H9 (cell line): ENCODE data around the gene SULT1C3. TPM values are rescaled to one million over a fixed set of nuclear protein-coding genes. Genes with fewer than 3 reads are reported as not detected.

Source experiments
- DNase-seq: peaks from one replicate; pipeline ENCODE4 v3.0.0-alpha.2; 2017
- H2AFZ ChIP-seq: one replicate; pipeline ENCODE4 v1.6.1; 2013; ENCODE audit warnings: mild to moderate bottlenecking, low read length, control low read depth, moderate library complexity
- H2AK5ac ChIP-seq: 2 replicates; pipeline ENCODE4 v1.6.1; 2013; ENCODE audit warnings: low read length, control low read depth, mixed read lengths; ENCODE audit not compliant: insufficient read length
- H2BK120ac ChIP-seq: one replicate; pipeline ENCODE4 v1.6.1; 2013; ENCODE audit warnings: low read depth, mild to moderate bottlenecking, low read length, control low read depth, inconsistent platforms; ENCODE audit not compliant: poor library complexity, severe bottlenecking
- H2BK12ac ChIP-seq: 2 replicates; pipeline ENCODE4 v1.6.1; 2013; ENCODE audit warnings: low read length, control low read depth, mixed read lengths, low read depth; ENCODE audit not compliant: insufficient read length
- H2BK15ac ChIP-seq: 2 replicates; pipeline ENCODE4 v1.6.1; 2013; ENCODE audit warnings: low read depth, low read length, control low read depth
- H2BK20ac ChIP-seq: one replicate; pipeline ENCODE4 v1.6.1; 2013; ENCODE audit warnings: low read depth, mild to moderate bottlenecking, low read length, control low read depth, inconsistent platforms; ENCODE audit not compliant: poor library complexity, severe bottlenecking
- H2BK5ac ChIP-seq: 2 replicates; pipeline ENCODE4 v1.6.1; 2013; ENCODE audit warnings: low read length, control low read depth, mixed read lengths; ENCODE audit not compliant: insufficient read length
- H3K14ac ChIP-seq: 2 replicates; pipeline ENCODE4 v1.6.1; 2013; ENCODE audit warnings: low read length, control low read depth; ENCODE audit not compliant: insufficient read depth
- H3K18ac ChIP-seq: 2 replicates; pipeline ENCODE4 v1.6.1; 2013; ENCODE audit warnings: low read depth, mild to moderate bottlenecking, mixed read lengths, low read length, control low read depth; ENCODE audit not compliant: insufficient read length
- H3K23ac ChIP-seq: 2 replicates; pipeline ENCODE4 v1.6.1; 2013; ENCODE audit warnings: low read length, control low read depth, mixed read lengths, low read depth; ENCODE audit not compliant: insufficient read length
- H3K23me2 ChIP-seq: 2 replicates; pipeline ENCODE4 v1.6.1; 2013; ENCODE audit warnings: low read depth, mild to moderate bottlenecking, mixed read lengths, low read length, control low read depth; ENCODE audit not compliant: insufficient read length, poor library complexity, severe bottlenecking
- H3K27ac ChIP-seq: 2 replicates; pipeline ENCODE4 v1.5.1; 2013; ENCODE audit warnings: low read length, control low read depth, mixed read lengths, low read depth; ENCODE audit not compliant: insufficient read length
- H3K27me3 ChIP-seq: 2 replicates; pipeline ENCODE4 v1.6.1; 2013; ENCODE audit warnings: low read length, control low read depth, inconsistent platforms; ENCODE audit not compliant: insufficient read depth
- H3K4ac ChIP-seq: 2 replicates; pipeline ENCODE4 v1.6.1; 2013; ENCODE audit warnings: low read depth, mild to moderate bottlenecking, control low read depth, inconsistent platforms, low read length, moderate library complexity
- H3K4me1 ChIP-seq: 2 replicates; pipeline ENCODE4 v1.6.1; 2013; ENCODE audit warnings: low read length, control low read depth, inconsistent platforms; ENCODE audit not compliant: insufficient read depth
- H3K4me2 ChIP-seq: 2 replicates; pipeline ENCODE4 v1.6.1; 2013; ENCODE audit warnings: low read length, control low read depth, mixed read lengths; ENCODE audit not compliant: insufficient read length, insufficient read depth
- H3K56ac ChIP-seq: 2 replicates; pipeline ENCODE4 v1.6.1; 2013; ENCODE audit warnings: low read depth, mild to moderate bottlenecking, mixed read lengths, low read length, control low read depth; ENCODE audit not compliant: insufficient read length
- H3K79me1 ChIP-seq: 2 replicates; pipeline ENCODE4 v1.6.1; 2013; ENCODE audit warnings: low read depth, mild to moderate bottlenecking, moderate library complexity, low read length, control low read depth, inconsistent platforms; ENCODE audit not compliant: insufficient read depth, poor library complexity, severe bottlenecking
- H3K79me2 ChIP-seq: 2 replicates; pipeline ENCODE4 v1.6.1; 2013; ENCODE audit warnings: low read length, control low read depth, inconsistent platforms; ENCODE audit not compliant: insufficient read depth
- H3K9ac ChIP-seq: 2 replicates; pipeline ENCODE4 v1.6.1; 2013; ENCODE audit warnings: low read length, control low read depth, mixed read lengths; ENCODE audit not compliant: insufficient read length; ENCODE audit errors: extremely low read depth
- H3K9me3 ChIP-seq: one replicate; pipeline ENCODE4 v1.6.1; 2013; ENCODE audit warnings: low read depth, low read length, inconsistent platforms; ENCODE audit not compliant: control insufficient read depth
- H3T11ph ChIP-seq: one replicate; pipeline ENCODE4 v1.6.1; 2013; ENCODE audit warnings: mild to moderate bottlenecking, low read length, control low read depth, inconsistent platforms
- H4K20me1 ChIP-seq: one replicate; pipeline ENCODE4 v1.6.1; 2013; ENCODE audit not compliant: control insufficient read depth, insufficient read length, insufficient read depth
- H4K5ac ChIP-seq: 2 replicates; pipeline ENCODE4 v1.6.1; 2013; ENCODE audit warnings: low read depth, mild to moderate bottlenecking, mixed read lengths, low read length, control low read depth; ENCODE audit not compliant: insufficient read length
- H4K8ac ChIP-seq: replicated peaks from 2 replicates; pipeline ENCODE4 v1.6.1; 2013; ENCODE audit warnings: low read length, control low read depth, mixed read lengths, low read depth; ENCODE audit not compliant: insufficient read length
- H4K91ac ChIP-seq: 2 replicates; pipeline ENCODE4 v1.6.1; 2013; ENCODE audit warnings: low read depth, mild to moderate bottlenecking, moderate library complexity, mixed read lengths, low read length, control low read depth; ENCODE audit not compliant: insufficient read length
- H3K27ac Mint-ChIP-seq, 3 experiments: 2 replicates in 2 of 3; 3 replicates in 1 of 3; pipeline ENCODE4 v1.8.0; 2020 to 2021; ENCODE audit warnings: mixed read lengths in 3 of 3, mild to moderate bottlenecking in 1 of 3, moderate library complexity in 1 of 3
- H3K27me3 Mint-ChIP-seq: 2 replicates; pipeline ENCODE4 v1.8.0; 2021; ENCODE audit warnings: low read depth, mild to moderate bottlenecking, moderate library complexity, mixed read lengths
- H3K36me3 Mint-ChIP-seq, 3 experiments: 2 replicates in 2 of 3; 3 replicates in 1 of 3; pipeline ENCODE4 v1.8.0; 2020 to 2021; ENCODE audit warnings: low read depth in 3 of 3, mixed read lengths in 3 of 3; ENCODE audit not compliant: insufficient read depth in 1 of 3
- H3K4me1 Mint-ChIP-seq, 2 experiments: 2 replicates each; pipeline ENCODE4 v1.8.0; 2020; ENCODE audit warnings: mixed read lengths in 2 of 2
- H3K4me3 Mint-ChIP-seq, 2 experiments: 2 replicates in 1 of 2; 3 replicates in 1 of 2; pipeline ENCODE4 v1.8.0; 2020 to 2021; ENCODE audit warnings: mild to moderate bottlenecking in 2 of 2, mixed read lengths in 2 of 2, moderate library complexity in 1 of 2
- H3K9me3 Mint-ChIP-seq, 2 experiments: 2 replicates in 1 of 2; 3 replicates in 1 of 2; pipeline ENCODE4 v1.8.0; 2020; ENCODE audit warnings: mild to moderate bottlenecking in 2 of 2, mixed read lengths in 2 of 2, moderate library complexity in 1 of 2
- WGBS: extraction: QIAGEN DNeasy Blood & Tissue Kit; methylation state at CpG from one replicate; pipeline ENCODE4 v1.1.7; 2013; ENCODE audit warnings: missing lambda C conversion rate, low lambda C conversion rate, mixed read lengths; ENCODE audit not compliant: insufficient read length; ENCODE audit errors: extremely low coverage; 5-methylcytosine and 5-hydroxymethylcytosine counted together
- total RNA-seq: library from RNA; stranded (reverse); gene quantifications from 2 replicates; pipeline ENCODE4 v1.2.1, GENCODE V29; 2021
- TF ChIP-seq, protein P1 (sequence below): fragments of 200-600 bp; sonication (generic); conservative IDR thresholded peaks from 3 replicates; pipeline ENCODE4 v1.8.0; 2021; ENCODE audit warnings: antibody characterized with exemption, mild to moderate bottlenecking

SULT1C3 gene
- total RNA-seq, 1 experiment from 2014 or later, result not detected

DNA sequence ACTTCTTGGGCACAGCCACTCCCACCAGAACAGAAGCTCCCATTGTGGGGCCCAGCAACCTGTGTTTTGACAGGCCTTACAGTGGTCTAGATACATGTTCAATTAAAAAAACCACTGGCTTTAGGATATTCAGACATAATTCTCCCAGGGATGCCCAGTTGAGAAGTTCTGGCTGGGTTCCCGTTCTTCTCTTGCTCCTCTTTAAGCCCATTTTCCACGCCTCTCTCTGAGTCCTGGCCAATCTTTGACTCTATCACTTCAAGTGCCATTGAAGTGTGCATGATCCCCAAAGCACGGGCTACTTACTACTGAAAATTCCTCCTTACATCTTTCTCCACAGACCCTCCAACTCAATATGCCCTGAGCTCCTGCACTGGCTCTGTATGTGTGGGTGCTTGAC is 17.5 kb upstream of the SULT1C3 start:
- H3K23ac ChIP-seq, result no peak overlapping the region
- no peak overlapping the region for H2AK5ac ChIP-seq
- Mint-ChIP-seq H3K27me3 (peaks cover 2% of the 10 kb centered on the region; the same call in 1 of the 2 replicates), H3K4me3 (no peak overlapping the region), H3K36me3 (peaks cover 8 to 22% (median 19%) of the 10 kb centered on the region in 3 experiments), H3K27ac (no peak overlapping the region), H3K9me3 (peaks cover 32 to 37% of the 10 kb centered on the region in 2 experiments), H3K4me1 (no peaks in the 10 kb centered on the region)
- H3K14ac ChIP-seq, result no peak overlapping the region
- no peaks in the 10 kb centered on the region for H3K23me2 ChIP-seq
- no peak overlapping the region for H4K8ac ChIP-seq
- H4K91ac ChIP-seq, result no peak overlapping the region
- no peak overlapping the region for H3K9ac ChIP-seq
- H3T11ph ChIP-seq, result no peak overlapping the region
- no peak overlapping the region for H3K4me2 ChIP-seq
- WGBS, result no CpG with 5 or more reads among the region's 3 CpGs
- H2BK20ac ChIP-seq, result no peak overlapping the region
- H2BK15ac ChIP-seq, result no peak overlapping the region
- H2AFZ ChIP-seq, result no peak overlapping the region
- H2BK12ac ChIP-seq, result no peak overlapping the region
- no peaks in the 10 kb centered on the region for H3K79me2 ChIP-seq
- H3K9me3 ChIP-seq, result peaks cover 14% of the 10 kb centered on the region
- TF ChIP-seq, protein P1, sequence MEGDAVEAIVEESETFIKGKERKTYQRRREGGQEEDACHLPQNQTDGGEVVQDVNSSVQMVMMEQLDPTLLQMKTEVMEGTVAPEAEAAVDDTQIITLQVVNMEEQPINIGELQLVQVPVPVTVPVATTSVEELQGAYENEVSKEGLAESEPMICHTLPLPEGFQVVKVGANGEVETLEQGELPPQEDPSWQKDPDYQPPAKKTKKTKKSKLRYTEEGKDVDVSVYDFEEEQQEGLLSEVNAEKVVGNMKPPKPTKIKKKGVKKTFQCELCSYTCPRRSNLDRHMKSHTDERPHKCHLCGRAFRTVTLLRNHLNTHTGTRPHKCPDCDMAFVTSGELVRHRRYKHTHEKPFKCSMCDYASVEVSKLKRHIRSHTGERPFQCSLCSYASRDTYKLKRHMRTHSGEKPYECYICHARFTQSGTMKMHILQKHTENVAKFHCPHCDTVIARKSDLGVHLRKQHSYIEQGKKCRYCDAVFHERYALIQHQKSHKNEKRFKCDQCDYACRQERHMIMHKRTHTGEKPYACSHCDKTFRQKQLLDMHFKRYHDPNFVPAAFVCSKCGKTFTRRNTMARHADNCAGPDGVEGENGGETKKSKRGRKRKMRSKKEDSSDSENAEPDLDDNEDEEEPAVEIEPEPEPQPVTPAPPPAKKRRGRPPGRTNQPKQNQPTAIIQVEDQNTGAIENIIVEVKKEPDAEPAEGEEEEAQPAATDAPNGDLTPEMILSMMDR, result no peak
- H2BK5ac ChIP-seq, result no peak overlapping the region
- no peaks in the 10 kb centered on the region for H3K79me1 ChIP-seq
- H3K27me3 ChIP-seq, result no peaks in the 10 kb centered on the region
- no peak overlapping the region for H3K4ac ChIP-seq
- DNase-seq, result no peak
- H3K4me1 ChIP-seq, result no peaks in the 10 kb centered on the region
- H4K5ac ChIP-seq, result no peak overlapping the region
- no peak overlapping the region for H3K27ac ChIP-seq
- H2BK120ac ChIP-seq, result no peak overlapping the region
- H3K56ac ChIP-seq, result no peak overlapping the region
- H4K20me1 ChIP-seq, result no peaks in the 10 kb centered on the region
- no peak overlapping the region for H3K18ac ChIP-seq
